H9 (cell line): ENCODE results near the gene CCDC150. TPM values are rescaled to one million over a fixed set of nuclear protein-coding genes. Genes with fewer than 3 reads are reported as not detected.

ENCODE experiments used
- DNase-seq: peaks from one replicate; pipeline ENCODE4 v3.0.0-alpha.2; 2017
- H2AFZ ChIP-seq: one replicate; pipeline ENCODE4 v1.6.1; 2013; ENCODE audit warnings: mild to moderate bottlenecking, low read length, control low read depth, moderate library complexity
- H2AK5ac ChIP-seq: 2 replicates; pipeline ENCODE4 v1.6.1; 2013; ENCODE audit warnings: low read length, control low read depth, mixed read lengths; ENCODE audit not compliant: insufficient read length
- H2BK120ac ChIP-seq: one replicate; pipeline ENCODE4 v1.6.1; 2013; ENCODE audit warnings: low read depth, mild to moderate bottlenecking, low read length, control low read depth, inconsistent platforms; ENCODE audit not compliant: poor library complexity, severe bottlenecking
- H2BK12ac ChIP-seq: 2 replicates; pipeline ENCODE4 v1.6.1; 2013; ENCODE audit warnings: low read length, control low read depth, mixed read lengths, low read depth; ENCODE audit not compliant: insufficient read length
- H2BK15ac ChIP-seq: 2 replicates; pipeline ENCODE4 v1.6.1; 2013; ENCODE audit warnings: low read depth, low read length, control low read depth
- H2BK20ac ChIP-seq: one replicate; pipeline ENCODE4 v1.6.1; 2013; ENCODE audit warnings: low read depth, mild to moderate bottlenecking, low read length, control low read depth, inconsistent platforms; ENCODE audit not compliant: poor library complexity, severe bottlenecking
- H2BK5ac ChIP-seq: 2 replicates; pipeline ENCODE4 v1.6.1; 2013; ENCODE audit warnings: low read length, control low read depth, mixed read lengths; ENCODE audit not compliant: insufficient read length
- H3K14ac ChIP-seq: 2 replicates; pipeline ENCODE4 v1.6.1; 2013; ENCODE audit warnings: low read length, control low read depth; ENCODE audit not compliant: insufficient read depth
- H3K18ac ChIP-seq: 2 replicates; pipeline ENCODE4 v1.6.1; 2013; ENCODE audit warnings: low read depth, mild to moderate bottlenecking, mixed read lengths, low read length, control low read depth; ENCODE audit not compliant: insufficient read length
- H3K23ac ChIP-seq: 2 replicates; pipeline ENCODE4 v1.6.1; 2013; ENCODE audit warnings: low read length, control low read depth, mixed read lengths, low read depth; ENCODE audit not compliant: insufficient read length
- H3K23me2 ChIP-seq: 2 replicates; pipeline ENCODE4 v1.6.1; 2013; ENCODE audit warnings: low read depth, mild to moderate bottlenecking, mixed read lengths, low read length, control low read depth; ENCODE audit not compliant: insufficient read length, poor library complexity, severe bottlenecking
- H3K27ac ChIP-seq: 2 replicates; pipeline ENCODE4 v1.5.1; 2013; ENCODE audit warnings: low read length, control low read depth, mixed read lengths, low read depth; ENCODE audit not compliant: insufficient read length
- H3K27me3 ChIP-seq: 2 replicates; pipeline ENCODE4 v1.6.1; 2013; ENCODE audit warnings: low read length, control low read depth, inconsistent platforms; ENCODE audit not compliant: insufficient read depth
- H3K4ac ChIP-seq: 2 replicates; pipeline ENCODE4 v1.6.1; 2013; ENCODE audit warnings: low read depth, mild to moderate bottlenecking, control low read depth, inconsistent platforms, low read length, moderate library complexity
- H3K4me1 ChIP-seq: 2 replicates; pipeline ENCODE4 v1.6.1; 2013; ENCODE audit warnings: low read length, control low read depth, inconsistent platforms; ENCODE audit not compliant: insufficient read depth
- H3K4me2 ChIP-seq: 2 replicates; pipeline ENCODE4 v1.6.1; 2013; ENCODE audit warnings: low read length, control low read depth, mixed read lengths; ENCODE audit not compliant: insufficient read length, insufficient read depth
- H3K56ac ChIP-seq: 2 replicates; pipeline ENCODE4 v1.6.1; 2013; ENCODE audit warnings: low read depth, mild to moderate bottlenecking, mixed read lengths, low read length, control low read depth; ENCODE audit not compliant: insufficient read length
- H3K79me1 ChIP-seq: 2 replicates; pipeline ENCODE4 v1.6.1; 2013; ENCODE audit warnings: low read depth, mild to moderate bottlenecking, moderate library complexity, low read length, control low read depth, inconsistent platforms; ENCODE audit not compliant: insufficient read depth, poor library complexity, severe bottlenecking
- H3K79me2 ChIP-seq: 2 replicates; pipeline ENCODE4 v1.6.1; 2013; ENCODE audit warnings: low read length, control low read depth, inconsistent platforms; ENCODE audit not compliant: insufficient read depth
- H3K9ac ChIP-seq: 2 replicates; pipeline ENCODE4 v1.6.1; 2013; ENCODE audit warnings: low read length, control low read depth, mixed read lengths; ENCODE audit not compliant: insufficient read length; ENCODE audit errors: extremely low read depth
- H3K9me3 ChIP-seq: one replicate; pipeline ENCODE4 v1.6.1; 2013; ENCODE audit warnings: low read depth, low read length, inconsistent platforms; ENCODE audit not compliant: control insufficient read depth
- H3T11ph ChIP-seq: one replicate; pipeline ENCODE4 v1.6.1; 2013; ENCODE audit warnings: mild to moderate bottlenecking, low read length, control low read depth, inconsistent platforms
- H4K20me1 ChIP-seq: one replicate; pipeline ENCODE4 v1.6.1; 2013; ENCODE audit not compliant: control insufficient read depth, insufficient read length, insufficient read depth
- H4K5ac ChIP-seq: 2 replicates; pipeline ENCODE4 v1.6.1; 2013; ENCODE audit warnings: low read depth, mild to moderate bottlenecking, mixed read lengths, low read length, control low read depth; ENCODE audit not compliant: insufficient read length
- H4K8ac ChIP-seq: replicated peaks from 2 replicates; pipeline ENCODE4 v1.6.1; 2013; ENCODE audit warnings: low read length, control low read depth, mixed read lengths, low read depth; ENCODE audit not compliant: insufficient read length
- H4K91ac ChIP-seq: 2 replicates; pipeline ENCODE4 v1.6.1; 2013; ENCODE audit warnings: low read depth, mild to moderate bottlenecking, moderate library complexity, mixed read lengths, low read length, control low read depth; ENCODE audit not compliant: insufficient read length
- H3K27ac Mint-ChIP-seq, 3 experiments: 2 replicates in 2 of 3; 3 replicates in 1 of 3; pipeline ENCODE4 v1.8.0; 2020 to 2021; ENCODE audit warnings: mixed read lengths in 3 of 3, mild to moderate bottlenecking in 1 of 3, moderate library complexity in 1 of 3
- H3K27me3 Mint-ChIP-seq: 2 replicates; pipeline ENCODE4 v1.8.0; 2021; ENCODE audit warnings: low read depth, mild to moderate bottlenecking, moderate library complexity, mixed read lengths
- H3K36me3 Mint-ChIP-seq, 3 experiments: 2 replicates in 2 of 3; 3 replicates in 1 of 3; pipeline ENCODE4 v1.8.0; 2020 to 2021; ENCODE audit warnings: low read depth in 3 of 3, mixed read lengths in 3 of 3; ENCODE audit not compliant: insufficient read depth in 1 of 3
- H3K4me1 Mint-ChIP-seq, 2 experiments: 2 replicates each; pipeline ENCODE4 v1.8.0; 2020; ENCODE audit warnings: mixed read lengths in 2 of 2
- H3K4me3 Mint-ChIP-seq, 2 experiments: 2 replicates in 1 of 2; 3 replicates in 1 of 2; pipeline ENCODE4 v1.8.0; 2020 to 2021; ENCODE audit warnings: mild to moderate bottlenecking in 2 of 2, mixed read lengths in 2 of 2, moderate library complexity in 1 of 2
- H3K9me3 Mint-ChIP-seq, 2 experiments: 2 replicates in 1 of 2; 3 replicates in 1 of 2; pipeline ENCODE4 v1.8.0; 2020; ENCODE audit warnings: mild to moderate bottlenecking in 2 of 2, mixed read lengths in 2 of 2, moderate library complexity in 1 of 2
- WGBS: extraction: QIAGEN DNeasy Blood & Tissue Kit; methylation state at CpG from one replicate; pipeline ENCODE4 v1.1.7; 2013; ENCODE audit warnings: missing lambda C conversion rate, low lambda C conversion rate, mixed read lengths; ENCODE audit not compliant: insufficient read length; ENCODE audit errors: extremely low coverage; 5-methylcytosine and 5-hydroxymethylcytosine counted together
- total RNA-seq: library from RNA; stranded (reverse); gene quantifications from 2 replicates; pipeline ENCODE4 v1.2.1, GENCODE V29; 2021
- TF ChIP-seq, protein P1 (sequence below): fragments of 200-600 bp; sonication (generic); conservative IDR thresholded peaks from 3 replicates; pipeline ENCODE4 v1.8.0; 2021; ENCODE audit warnings: antibody characterized with exemption, mild to moderate bottlenecking

The CCDC150 gene
- total RNA-seq, 1 experiment from 2014 or later = 26.2 TPM

DNA sequence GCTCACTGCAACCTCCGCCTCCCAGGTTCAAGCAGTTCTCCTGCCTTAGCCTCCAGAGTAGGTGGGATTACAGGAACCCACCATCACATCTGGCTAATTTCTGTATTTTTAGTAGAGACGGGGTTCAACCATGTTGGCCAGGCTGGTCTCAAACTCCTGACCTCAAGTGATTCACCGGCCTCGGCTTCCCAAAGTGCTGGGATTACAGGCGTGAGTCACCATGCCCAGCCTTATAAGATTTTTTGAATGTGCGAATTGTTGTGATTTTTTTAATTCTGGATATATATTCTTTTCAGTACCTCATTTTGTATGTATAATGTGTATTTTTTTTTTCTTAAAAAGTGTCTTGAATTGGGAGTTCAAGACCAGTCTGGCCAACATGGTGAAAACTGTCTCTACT, 42.0 kb upstream of the CCDC150 start:
- no peak overlapping the region for H3K56ac ChIP-seq
- H3T11ph ChIP-seq = no peak overlapping the region
- TF ChIP-seq, protein P1, sequence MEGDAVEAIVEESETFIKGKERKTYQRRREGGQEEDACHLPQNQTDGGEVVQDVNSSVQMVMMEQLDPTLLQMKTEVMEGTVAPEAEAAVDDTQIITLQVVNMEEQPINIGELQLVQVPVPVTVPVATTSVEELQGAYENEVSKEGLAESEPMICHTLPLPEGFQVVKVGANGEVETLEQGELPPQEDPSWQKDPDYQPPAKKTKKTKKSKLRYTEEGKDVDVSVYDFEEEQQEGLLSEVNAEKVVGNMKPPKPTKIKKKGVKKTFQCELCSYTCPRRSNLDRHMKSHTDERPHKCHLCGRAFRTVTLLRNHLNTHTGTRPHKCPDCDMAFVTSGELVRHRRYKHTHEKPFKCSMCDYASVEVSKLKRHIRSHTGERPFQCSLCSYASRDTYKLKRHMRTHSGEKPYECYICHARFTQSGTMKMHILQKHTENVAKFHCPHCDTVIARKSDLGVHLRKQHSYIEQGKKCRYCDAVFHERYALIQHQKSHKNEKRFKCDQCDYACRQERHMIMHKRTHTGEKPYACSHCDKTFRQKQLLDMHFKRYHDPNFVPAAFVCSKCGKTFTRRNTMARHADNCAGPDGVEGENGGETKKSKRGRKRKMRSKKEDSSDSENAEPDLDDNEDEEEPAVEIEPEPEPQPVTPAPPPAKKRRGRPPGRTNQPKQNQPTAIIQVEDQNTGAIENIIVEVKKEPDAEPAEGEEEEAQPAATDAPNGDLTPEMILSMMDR = no peak
- no peak overlapping the region for H3K27ac ChIP-seq
- H4K20me1 ChIP-seq = no peaks in the 10 kb centered on the region
- no CpG with 5 or more reads among the region's 6 CpGs for WGBS
- Mint-ChIP-seq H3K9me3 (no peaks in the 10 kb centered on the region; a peak in 1 of 5 replicates), H3K27me3 (peaks cover 38% of the 10 kb centered on the region), H3K4me3 (no peak overlapping the region), H3K27ac (no peak overlapping the region), H3K36me3 (no peaks in the 10 kb centered on the region), H3K4me1 (peaks cover 9 to 13% of the 10 kb centered on the region in 2 experiments)
- no peaks in the 10 kb centered on the region for H3K9me3 ChIP-seq
- H2BK20ac ChIP-seq = no peak overlapping the region
- no peaks in the 10 kb centered on the region for H3K79me1 ChIP-seq
- H3K4me2 ChIP-seq = no peak overlapping the region
- no peak overlapping the region for H2BK120ac ChIP-seq
- no peak overlapping the region for H3K14ac ChIP-seq
- H2BK15ac ChIP-seq = no peak overlapping the region
- no peak overlapping the region for H4K91ac ChIP-seq
- H4K5ac ChIP-seq = no peak overlapping the region
- H3K79me2 ChIP-seq = no peaks in the 10 kb centered on the region
- no peaks in the 10 kb centered on the region; the same call in 1 of the 2 replicates for H3K4me1 ChIP-seq
- H3K23ac ChIP-seq = no peak overlapping the region
- DNase-seq = no peak
- no peak overlapping the region for H2BK12ac ChIP-seq
- H3K4ac ChIP-seq = no peak overlapping the region
- no peak overlapping the region for H2AK5ac ChIP-seq
- no peak overlapping the region for H4K8ac ChIP-seq
- no peak overlapping the region for H3K9ac ChIP-seq
- H2AFZ ChIP-seq = no peak overlapping the region
- H2BK5ac ChIP-seq = no peak overlapping the region
- H3K23me2 ChIP-seq = no peaks in the 10 kb centered on the region
- no peak overlapping the region for H3K18ac ChIP-seq
- peaks cover 2% of the 10 kb centered on the region; the same call in 1 of the 2 replicates for H3K27me3 ChIP-seq
